HG03439 (cell line): ENCODE results near the gene ANO2.
"Not testable (repeated sequence)": the region's sequence is repeated elsewhere in the genome, so short reads cannot be mapped to it uniquely, and the experiment has no call there.

Source experiments
- ATAC-seq: cut with Tn5 transposase; IDR thresholded peaks from one replicate; pipeline ENCODE4 v1.9.1; 2021; ENCODE audit warnings: mild to moderate bottlenecking, moderate library complexity; ENCODE audit not compliant: unreplicated experiment

ANO2 gene

DNA sequence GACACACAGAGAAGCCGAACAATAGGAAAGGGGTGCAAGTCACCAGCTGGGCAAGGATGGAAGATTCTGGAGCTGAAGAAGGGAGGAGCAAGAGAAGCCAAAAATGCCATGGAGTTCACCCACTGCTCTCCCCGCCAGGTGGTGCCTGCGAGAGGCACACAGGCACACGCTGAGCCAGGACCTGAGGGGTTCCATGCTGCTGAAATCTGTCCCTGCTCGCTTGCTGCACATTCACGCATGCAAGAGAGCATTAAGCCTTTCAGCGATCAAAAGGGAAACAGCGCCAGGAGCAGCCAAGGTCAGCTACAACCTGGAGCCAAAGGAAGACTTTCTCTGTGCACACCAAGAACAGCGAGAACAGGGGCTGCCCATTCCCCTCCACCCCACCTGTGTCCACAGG lies 104.1 kb downstream of the ANO2 start:
- ATAC-seq, result no peak

GRCh38 chr12:5830111-5830510 lies 114.9 kb downstream of the ANO2 start:
- no peak for ATAC-seq

- no peak for ATAC-seq
Measured at GRCh38 chr12:5827591-5827990, 117.5 kb downstream of the ANO2 start.

DNA sequence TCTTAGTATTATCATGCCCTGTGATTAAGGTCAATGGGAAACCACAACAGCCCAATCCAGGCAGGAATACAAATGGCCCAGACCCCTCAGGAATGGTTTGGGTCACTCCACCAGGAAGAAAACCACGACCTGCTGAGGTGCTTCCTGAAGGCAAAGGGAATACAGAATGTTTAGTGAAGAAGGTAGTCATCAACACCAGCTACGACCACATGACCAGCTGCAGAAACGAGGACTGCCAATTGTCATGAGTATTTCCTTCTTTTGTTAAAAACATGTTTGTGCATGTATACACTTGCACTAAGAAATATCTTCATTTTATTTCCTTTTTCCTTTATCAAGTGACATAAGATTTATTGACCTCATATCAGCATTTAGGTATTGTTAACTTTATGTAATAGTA lies 119.3 kb downstream of the ANO2 start:
- ATAC-seq, result not testable (repeated sequence)

GRCh38 chr12:5818877-5819276 lies 126.2 kb downstream of the ANO2 start:
- not testable (repeated sequence) for ATAC-seq

DNA sequence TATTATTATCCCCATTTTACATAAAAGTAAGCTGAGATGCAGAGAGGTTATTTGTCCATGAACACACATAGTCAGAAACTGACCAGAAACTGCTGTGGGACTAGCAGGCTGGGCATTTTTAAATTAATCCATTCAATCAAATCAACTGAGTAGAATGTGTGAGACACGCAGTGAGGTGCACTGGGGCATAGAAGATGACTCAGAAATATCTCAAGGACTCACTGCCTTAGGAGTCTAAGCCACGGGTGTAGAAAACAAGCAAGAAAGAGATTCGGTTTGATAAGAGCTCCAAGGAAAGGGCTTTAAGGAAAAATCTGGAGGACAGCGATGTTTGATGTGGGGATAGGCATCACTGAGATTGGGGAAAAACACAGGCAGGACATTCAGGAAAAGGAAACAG lies 127.8 kb downstream of the ANO2 start:
- no peak for ATAC-seq

GRCh38 chr12:5809586-5809985 lies 135.5 kb downstream of the ANO2 start:
- ATAC-seq, result no peak

DNA sequence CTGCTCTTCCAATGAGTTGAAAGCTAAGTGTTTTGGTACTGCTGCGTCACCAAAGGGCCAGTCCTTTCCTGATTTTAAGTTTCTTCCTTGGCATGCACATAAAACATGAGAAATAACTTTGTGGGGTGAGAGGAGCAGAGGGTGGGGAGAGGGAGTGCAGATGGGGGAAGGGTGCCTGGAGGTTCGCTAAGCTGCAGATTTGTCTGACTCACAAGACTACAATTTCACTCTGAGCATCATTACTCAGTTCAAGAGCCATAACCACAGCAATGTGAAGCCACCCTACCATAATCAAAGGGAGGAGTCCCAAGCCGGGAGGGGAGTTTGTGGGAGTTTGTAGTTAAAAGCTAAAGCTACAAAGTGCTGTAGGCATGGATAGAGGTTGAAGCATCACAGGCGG lies 136.1 kb downstream of the ANO2 start:
- no peak for ATAC-seq

DNA sequence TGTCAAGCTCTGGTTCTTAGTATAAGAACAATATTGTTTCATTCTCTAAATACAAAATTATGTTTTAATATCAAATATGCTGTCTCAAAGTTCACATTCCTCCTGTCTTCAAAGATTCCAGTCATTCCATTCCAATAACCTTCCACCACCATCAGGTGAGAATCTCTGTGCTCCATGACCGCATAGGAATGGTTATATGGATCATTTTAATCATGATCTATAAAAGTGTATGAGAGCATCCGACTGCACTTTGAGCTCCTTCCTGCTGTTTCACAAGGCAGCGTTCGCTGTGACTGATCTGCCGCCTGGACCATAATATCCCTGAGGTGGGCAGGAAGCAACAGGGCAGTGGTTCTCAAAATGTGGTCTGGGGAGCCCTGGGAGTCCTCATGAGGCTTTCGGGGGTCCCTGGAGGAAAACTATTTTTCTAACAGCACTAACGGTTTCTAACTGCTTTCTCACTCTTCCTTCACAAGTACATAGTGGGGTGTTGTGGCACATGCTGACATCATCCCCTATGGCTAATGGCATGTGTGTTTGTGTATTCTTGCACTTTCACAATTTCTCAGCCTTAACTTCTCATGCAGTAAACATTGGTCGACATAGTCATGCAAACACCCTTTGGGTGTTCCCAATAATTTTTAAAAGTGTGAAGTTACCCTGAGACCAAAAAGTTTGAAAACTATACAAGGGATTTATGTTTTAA lies 137.4 kb downstream of the ANO2 start:
- no peak for ATAC-seq

- ATAC-seq, result no peak
Measured at GRCh38 chr12:5807090-5807414, 138.0 kb downstream of the ANO2 start.

DNA sequence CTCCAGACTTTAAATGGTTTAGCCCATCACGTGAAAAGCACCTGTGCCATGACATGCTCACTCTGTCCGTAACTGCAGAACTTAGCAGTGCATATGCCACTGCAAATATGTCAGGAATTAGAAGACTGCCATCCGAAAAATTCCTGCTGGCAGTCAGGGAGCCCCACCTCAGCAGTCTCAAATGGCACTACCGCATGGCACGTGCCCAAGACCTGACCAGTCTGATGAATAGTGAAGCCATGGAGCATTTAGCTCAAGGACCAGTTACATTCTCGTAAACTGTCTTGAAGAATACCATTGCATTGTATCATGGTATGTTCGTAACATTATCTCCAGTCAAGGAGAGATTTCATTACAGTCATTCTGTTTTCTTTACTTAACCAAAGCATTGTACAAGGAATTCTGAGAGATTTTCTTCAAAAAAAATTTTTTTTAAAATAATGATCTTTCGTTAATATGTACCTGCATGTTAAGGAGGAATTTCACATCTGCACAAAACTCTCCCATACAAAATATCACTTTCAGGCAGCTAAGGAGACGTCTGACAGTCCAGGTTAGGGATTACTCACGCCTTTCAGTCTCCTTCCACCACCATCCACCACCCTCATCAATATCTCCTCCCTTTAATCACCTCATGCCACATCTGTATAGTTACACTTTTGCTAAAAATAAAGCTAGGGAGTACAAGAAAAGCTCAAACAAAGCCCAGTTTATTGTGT lies 138.5 kb downstream of the ANO2 start:
- ATAC-seq, result no peak

GRCh38 chr12:5803532-5803931 lies 141.5 kb downstream of the ANO2 start:
- ATAC-seq, result no peak

- no peak for ATAC-seq
Measured at GRCh38 chr12:5798242-5799015, 146.6 kb downstream of the ANO2 start.

DNA sequence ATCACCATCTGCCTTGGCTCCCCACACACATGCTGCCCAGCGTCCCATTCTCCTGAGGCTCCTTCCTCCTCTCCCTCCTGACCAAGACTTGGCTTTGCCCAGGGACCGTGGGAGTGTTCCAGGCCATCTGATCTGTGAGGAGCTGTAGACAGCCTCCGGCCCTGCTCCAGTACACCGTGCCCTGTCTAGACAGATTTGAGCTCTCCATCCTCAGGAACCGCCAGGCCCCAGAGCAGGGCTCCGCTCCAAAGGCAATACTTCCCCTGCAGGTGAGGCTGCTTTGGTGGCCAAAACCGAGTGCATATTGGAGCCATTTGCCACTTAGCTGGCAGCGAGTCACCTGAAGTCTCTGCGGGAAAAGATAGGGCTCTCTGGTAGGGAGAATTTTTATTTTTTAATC lies 147.4 kb downstream of the ANO2 start:
- no peak for ATAC-seq

GRCh38 chr12:5796959-5797225 lies 148.2 kb downstream of the ANO2 start:
- no peak for ATAC-seq

GRCh38 chr12:5796171-5796958 lies 148.7 kb downstream of the ANO2 start:
- no peak for ATAC-seq

DNA sequence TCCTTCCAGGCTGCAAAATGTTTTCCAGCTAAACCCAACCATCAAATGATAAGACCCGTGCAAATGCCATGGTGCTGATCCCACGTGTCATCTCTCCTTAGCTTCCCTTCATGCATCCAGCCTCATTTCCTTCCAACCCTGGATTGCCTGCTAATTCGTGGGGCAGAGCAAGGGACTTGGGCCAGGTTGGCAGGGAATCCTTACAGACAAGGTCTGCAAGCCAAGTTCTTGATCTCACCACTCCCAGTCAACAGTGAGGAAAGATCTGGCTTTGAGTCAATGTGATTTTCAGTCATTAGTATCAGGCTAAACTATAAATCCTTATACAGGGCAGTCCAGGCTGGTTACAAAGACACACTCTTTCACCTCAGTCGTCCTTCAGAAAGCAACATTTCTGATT lies 150.9 kb downstream of the ANO2 start:
- no peak for ATAC-seq

DNA sequence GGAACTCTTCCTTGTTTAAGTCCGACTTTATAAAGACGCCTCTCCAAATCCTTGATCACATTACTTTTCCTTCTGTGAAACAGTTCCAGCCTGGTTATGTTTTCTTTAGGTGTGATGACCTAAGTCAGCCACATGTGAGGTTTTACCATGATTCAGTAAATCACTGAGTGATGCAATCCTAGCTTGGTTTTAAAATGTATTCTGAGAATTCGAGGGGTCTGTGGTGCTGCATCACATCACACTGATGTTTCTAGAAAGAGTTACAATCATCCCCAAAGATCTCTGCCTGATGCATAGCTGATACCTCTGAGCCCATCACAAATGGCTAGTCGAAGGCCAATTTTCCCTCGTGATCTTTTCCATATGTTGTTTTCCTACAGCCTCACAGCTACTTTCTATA lies 152.7 kb downstream of the ANO2 start:
- no peak for ATAC-seq

DNA sequence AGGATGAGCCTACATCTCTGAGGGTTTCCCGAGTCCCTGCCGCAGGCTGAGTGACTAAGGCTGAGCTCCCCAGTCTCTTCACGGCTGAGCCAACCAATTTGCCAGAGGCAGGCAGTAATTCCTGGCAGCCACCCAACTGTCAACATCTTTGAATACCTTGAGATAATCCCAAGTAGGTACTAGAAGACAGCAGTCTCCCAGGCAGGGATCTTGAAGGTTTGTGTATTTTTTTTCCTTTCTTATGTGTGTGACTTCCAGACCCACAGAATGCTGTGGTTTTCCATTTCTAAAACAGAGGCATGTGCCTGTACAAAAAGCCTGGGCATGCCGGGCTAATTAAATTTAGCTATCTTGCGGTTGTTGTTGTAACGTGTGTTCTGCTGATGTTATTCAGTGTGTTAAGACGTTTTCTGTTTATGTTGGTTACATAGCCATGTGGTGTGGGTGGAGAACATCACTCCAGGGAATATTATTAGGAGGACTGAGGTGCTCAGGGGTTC lies 155.5 kb downstream of the ANO2 start:
- no peak for ATAC-seq

DNA sequence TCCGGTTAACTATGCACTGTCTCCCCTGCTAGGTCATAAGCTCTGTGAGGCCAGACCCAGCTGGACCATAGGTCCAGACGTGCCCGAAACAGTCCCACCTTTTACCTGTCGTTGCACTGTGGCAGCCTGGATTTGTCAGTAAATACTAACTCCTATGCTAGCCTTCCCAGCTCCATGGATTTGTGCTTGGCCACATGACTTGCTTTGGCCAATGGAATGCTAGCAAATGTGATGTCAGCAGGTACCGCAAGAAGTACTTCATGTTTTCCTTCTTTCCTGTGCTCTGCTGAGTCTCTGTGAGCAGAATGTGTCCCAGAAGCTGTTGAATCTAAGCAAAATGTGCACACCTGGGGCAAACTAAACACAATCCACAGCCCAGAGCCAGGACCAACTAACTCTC lies 157.2 kb downstream of the ANO2 start:
- ATAC-seq, result no peak

GRCh38 chr12:5785601-5786000 lies 159.5 kb downstream of the ANO2 start:
- no peak for ATAC-seq
